GM18873 (cell line): ENCODE measurements around the gene NCKAP5.

Source experiments
- ATAC-seq: cut with Tn5 transposase; IDR thresholded peaks from one replicate; pipeline ENCODE4 v1.9.1; 2021; ENCODE audit warnings: mild to moderate bottlenecking, moderate library complexity, moderate number of reproducible peaks; ENCODE audit not compliant: unreplicated experiment, low FRiP score

NCKAP5 gene

DNA sequence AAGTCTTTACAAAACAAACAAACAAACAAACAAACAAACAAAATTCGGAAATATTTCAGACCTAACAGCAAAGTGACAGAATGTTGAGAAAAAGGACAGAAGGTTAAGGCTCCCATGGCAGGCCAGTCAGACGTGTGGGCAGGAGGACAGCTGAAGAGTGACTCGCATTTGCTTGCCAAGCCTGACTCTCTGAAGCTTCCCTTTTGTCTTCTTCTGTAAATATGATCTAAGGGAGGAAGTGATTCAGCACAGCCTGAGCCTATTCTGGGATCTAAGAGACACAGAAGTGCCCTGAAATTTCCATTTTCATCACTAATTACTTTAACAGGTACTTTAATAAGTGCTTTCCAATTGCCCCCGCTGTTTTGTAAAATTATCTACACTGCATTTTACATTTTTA is 764.2 kb downstream of the NCKAP5 start:
- ATAC-seq, result no peak

DNA sequence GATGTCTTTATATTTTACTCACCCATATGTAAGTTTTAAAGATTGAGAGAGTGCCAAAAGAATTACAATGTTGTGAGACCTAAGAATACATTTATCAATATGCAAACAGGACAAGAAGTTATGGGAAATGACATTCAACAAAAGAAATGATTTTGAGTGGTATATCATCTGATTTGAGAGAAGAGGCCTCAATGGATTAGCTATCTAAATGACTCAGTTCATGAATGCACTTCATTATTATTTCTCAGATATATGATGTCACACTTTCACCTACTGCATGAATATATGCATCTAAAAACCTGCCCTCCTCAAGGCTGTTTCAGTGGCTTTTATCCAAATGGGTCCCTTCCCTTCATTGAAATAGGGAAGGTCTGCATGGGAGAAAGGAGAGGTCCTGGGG is 769.9 kb downstream of the NCKAP5 start:
- no peak for ATAC-seq

DNA sequence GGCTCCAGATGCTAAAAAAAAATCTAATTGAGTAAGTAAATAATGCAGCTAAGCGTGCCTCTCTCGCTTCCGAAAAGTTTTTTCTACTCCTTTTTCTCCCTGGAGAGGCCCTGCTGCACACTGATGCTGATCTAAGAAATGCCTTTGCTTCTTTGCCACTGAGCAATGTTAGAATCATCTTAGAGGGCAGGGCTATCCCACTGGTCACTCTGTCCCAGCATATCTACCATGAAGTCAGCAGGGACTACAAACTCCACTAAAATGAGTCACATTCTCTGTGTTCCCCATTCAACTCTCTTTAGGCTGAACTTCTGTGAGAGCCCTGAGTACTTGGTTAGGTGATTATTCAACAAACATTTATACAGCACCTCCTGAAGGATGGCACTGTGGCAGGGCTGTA is 770.7 kb downstream of the NCKAP5 start:
- no peak for ATAC-seq

DNA sequence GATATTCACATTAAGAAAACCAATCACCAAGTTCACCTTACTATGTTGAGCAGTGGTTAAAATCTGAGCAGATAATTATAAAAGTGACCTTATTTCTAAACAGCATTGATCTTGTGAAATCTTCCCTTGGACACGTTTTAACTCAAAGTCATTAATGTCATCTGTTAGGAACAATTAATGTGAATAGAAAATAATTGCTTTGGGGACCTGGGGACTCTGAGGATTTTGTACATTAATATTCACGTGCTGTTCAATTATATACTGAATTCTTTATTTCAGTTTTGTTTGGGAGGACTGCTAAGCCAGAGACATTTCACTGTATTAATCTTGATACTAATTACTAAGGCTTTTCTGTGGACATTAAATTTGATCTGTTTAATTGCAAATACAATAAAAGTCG is 771.2 kb downstream of the NCKAP5 start:
- ATAC-seq, result no peak

DNA sequence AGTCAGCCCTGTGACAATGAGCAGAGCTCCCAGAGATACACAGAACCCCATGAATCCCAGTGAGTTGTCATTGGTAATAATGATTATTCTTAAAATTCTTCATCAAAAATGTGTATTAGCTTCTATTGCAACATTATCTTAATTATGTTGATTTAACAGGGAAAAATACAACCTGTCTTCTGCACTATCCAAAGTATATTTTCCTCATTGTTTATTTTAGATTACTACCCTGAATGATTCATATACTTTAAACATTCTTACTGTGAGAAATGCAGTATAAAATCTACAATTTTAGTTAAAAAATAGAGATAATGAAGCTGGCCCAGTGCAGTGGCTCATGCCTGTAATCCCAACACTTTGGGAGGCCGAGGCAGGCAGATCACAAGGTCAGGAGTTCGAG is 773.0 kb downstream of the NCKAP5 start:
- ATAC-seq, result no peak

DNA sequence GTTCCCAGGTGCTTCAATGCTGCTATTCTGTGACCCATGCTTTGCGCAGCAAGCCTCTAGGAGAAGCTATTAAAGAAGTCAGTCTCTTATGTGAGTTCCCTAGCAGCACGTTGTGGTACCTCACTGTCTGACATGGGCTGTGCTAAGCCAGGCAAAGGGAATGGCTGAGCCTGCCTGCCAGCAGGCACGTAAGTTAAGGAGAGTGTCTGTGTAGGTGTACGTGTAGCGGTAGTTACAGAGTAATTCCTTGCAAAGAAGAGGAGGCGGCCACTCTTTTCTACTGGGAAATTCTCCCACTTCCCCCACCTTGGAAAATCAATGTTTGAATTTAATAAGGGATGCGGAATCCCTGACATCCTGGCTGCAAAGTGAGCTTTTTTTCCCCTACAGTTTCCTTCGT is 774.7 kb downstream of the NCKAP5 start:
- no peak for ATAC-seq

DNA sequence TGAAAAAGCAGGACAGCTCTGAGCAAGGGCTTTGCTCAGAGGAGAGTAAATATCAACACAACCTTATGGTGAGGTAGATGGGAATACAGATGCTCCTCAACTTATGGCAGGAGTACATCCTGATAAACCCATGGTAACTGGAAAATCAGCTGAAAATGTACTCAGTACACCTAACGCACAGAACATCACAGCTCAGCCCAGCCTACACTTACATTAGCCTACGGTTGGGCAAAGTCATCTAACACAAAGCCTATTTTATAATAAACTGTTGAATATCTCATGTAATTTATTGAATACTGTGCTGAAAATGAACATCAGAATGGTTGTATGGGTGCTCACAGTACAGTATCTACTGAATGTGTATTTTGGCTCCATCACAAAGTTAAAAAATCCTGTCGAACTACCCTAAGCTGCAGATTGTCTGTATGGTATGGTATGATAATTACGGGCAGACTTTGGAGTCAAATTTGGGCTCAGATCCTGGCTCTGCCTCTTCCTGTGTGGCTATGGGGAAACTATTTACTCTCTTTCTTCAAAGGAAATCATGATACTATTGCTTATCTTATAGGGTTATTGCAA is 778.0 kb downstream of the NCKAP5 start:
- ATAC-seq, result no peak

DNA sequence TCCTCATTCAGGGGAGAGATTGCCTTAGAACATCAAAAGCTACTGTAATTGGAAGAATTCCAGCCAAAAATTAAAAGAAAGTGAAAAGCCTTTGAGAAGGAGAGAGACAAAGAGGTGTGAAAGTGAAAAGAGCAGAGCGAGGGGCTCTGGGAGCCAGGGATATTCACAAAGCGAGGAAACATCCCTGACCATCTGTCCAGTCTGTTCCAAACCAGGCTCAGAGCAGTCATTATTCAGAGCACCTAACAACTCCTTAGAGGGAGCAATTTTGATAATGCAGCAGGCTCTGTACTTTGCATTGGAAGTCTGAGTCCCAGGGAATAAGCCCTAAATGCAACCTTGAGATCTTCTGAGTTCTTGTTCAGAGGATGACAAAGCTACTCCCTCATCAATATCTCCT is 779.2 kb downstream of the NCKAP5 start:
- ATAC-seq, result no peak

DNA sequence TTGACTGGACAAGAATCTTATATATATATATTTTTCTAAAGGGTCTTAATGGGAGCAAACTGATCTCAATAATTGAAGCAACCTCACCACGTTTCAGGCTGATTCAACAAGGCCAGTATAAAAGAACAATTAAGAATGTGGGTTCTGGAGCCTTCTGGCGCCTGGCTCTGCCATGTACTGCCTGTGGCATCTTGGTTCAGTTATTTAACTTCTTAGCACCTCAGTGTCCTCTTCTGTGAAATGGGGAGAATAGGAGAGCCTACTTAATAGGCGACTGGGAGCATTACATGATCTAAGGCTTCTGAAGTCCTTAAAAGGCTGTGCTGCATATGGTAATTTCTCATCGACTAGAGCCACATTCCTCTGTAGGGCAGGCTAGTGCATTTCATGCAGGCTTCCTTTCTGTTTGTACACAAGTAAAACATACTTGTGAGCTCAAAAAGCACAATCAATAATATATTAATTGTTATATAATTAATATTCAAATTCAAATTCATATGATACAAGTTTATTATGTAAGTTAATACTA is 779.9 kb downstream of the NCKAP5 start:
- ATAC-seq, result no peak

DNA sequence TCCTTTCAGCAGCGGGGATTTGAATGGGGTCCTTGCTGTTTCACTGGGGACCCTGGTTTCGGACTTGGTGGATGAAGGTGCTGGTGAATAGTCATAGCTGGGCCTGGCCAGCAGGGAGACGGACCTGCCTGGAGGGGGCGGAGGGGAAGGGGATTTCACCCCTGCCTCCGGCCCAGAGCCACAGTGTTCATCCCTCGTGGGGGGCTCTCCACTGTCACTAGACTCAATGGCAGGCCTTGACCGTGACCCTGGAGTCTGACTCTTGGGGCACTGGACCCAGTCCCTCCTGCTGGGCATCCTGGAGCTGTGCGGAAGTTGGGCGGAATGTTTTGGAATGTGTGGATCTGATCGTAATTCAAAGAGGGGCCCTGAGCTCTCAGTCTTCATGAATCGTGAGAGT is 784.4 kb downstream of the NCKAP5 start:
- ATAC-seq, result no peak

DNA sequence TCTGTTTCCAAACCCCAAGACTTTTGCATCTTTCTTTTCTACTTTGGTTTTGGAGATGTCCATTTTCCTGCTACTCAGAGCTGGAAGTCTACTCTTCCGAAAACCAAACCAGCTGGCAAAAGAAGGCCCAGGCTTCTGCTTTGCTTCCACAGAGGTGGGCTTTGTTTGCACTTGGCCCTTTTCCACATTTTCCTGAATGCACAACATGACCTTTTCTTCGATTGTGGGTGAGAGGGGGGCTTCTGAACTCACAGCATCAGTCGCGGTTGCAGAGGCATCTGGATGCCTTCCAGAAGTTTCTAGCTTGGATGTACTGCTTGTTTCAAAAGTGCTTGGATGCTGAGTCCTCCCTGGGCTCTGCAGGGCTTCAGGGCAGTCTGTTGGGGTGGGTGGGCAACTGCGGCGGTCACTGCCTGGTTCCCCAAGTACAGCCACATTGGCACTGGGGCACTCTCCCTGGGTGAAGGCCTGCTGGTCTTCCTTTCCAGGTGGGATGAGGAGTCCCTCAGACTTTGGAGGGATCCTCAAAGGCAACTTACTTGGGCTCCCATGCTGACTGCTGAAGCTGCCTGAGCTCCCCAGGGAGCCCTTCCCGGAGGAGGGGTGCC is 786.0 kb downstream of the NCKAP5 start:
- ATAC-seq, result no peak

DNA sequence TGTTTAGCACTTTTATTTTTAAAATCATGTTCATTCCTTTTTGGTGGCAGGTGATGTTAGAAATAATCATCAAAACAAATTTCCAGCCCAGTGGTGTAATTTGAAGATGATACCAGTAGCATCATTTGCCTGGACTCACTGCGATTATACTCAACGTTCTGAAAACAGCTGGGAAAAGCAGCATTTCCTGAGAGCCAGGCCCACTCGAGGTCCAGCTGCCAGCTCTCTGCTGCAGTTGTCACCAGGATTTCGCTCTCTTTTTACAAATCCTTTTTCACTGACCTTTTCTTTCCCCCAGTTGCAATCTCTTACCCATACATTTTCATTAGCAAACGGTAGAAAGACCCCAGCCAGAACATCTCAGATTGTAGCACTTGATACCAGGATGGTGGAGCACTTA is 787.6 kb downstream of the NCKAP5 start:
- ATAC-seq, result no peak

DNA sequence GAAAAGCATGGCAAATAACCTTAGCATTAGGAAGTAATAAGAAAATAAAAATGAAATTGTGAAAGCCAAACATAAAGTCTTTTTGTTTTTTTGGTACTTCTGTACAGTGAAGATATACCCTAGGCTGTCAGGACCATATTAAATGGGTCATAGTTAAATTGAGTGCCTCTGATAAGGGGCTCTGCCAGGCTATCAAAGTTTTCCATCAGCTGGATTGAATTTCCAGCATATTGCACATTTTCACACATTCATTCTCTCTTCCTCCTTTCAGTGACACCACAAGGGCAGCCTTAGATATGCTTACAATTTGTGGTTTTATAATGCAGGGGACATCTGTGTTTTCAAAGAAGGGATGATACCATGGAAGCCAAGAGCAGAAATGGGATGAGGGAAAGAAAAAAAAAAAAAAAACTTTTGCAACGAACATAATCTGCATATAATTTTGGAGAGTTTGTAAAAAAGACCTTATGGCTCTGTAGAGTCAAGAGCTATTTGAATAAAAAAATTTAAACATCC is 789.0 kb downstream of the NCKAP5 start:
- ATAC-seq, result no peak

DNA sequence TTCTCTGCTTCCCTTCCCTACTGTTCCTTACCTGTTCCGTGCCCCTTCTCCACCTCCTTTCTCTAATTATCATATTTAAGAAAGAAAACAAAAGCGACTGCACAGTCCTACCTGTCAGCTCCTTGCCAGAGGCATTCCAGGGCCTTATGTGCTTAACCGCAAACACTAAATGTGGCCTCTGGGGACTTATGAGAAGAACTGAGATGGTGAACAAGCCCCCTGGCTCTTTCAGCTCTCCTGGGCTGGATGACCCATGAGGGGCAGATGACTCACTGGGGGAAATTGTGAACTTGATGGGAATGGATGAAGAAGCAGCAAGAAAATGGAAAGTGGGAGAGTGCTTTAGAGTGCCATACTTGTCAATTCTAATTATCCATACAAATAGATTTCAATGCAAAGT is 792.0 kb downstream of the NCKAP5 start:
- no peak for ATAC-seq

DNA sequence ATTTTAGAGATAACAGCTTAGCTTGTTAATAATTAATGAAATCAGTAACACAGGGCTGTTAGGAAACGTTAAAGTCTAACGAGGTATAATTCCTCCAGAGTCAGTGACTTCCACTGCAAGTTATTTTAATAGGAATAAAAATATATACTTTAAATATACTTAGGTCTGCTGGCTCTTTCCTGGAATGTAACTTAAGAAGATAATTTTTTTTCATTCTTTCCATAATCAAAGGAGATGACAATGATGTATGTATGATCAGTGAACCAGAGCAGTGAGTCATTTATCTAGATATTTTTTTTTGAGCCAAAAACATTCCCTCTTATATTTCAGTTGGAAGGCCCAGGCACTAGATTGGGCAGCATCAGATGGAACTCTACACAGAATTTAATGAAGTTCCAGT is 794.1 kb downstream of the NCKAP5 start:
- no peak for ATAC-seq

DNA sequence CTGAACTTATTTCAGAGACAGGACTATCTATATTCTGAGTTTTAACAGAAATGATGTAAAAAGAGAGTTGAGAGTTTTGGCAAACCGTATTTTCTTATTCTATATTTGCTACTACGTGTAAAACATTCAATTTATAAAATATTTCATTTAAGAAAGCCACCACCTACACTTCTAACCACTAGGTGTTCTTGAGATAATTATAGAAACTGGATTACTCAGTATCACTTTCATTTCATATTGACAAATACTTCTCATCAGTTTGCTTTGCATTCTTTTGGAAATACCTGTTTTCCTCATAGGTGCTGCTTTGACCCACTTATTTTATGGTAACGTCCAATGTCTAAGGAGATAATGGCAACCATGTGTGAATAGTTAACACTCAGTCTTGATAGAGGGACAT is 794.9 kb downstream of the NCKAP5 start:
- no peak for ATAC-seq

DNA sequence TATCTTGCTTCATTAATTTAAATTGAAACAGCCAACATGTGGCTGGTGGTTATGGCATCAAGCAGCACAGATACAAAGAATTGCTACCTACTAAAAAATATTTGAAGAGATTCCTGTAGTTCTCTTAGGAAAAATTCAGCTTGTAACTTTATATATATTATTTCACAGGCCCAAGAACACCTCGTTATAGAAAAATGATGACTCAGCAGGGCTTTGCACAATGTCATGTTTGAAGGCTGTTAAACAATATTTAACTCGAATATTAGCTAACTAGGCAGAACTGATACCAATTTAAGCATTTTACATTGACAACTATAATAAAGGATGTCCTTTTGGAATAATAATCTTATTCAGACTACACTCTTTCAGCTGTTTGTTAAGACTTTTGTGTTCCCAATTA is 795.9 kb downstream of the NCKAP5 start:
- ATAC-seq, result no peak

DNA sequence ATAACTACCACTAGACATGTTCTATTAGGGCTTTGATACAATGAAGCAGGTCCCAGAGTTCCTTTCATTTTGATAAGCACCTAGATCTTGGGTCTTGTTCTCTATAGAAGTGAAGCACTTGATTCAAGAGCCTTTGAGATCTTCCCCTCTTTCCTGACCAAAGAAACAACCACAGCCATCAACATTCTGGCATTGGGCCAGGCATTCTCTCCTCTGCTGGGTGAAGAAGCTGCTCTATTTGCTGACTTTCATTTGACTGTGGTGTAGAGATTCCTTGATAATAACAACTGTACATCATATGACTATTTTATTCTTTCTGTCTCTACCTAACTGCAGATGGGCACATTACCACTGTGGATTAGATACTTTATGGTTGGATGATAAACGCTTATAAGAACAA is 801.7 kb downstream of the NCKAP5 start:
- ATAC-seq, result no peak

DNA sequence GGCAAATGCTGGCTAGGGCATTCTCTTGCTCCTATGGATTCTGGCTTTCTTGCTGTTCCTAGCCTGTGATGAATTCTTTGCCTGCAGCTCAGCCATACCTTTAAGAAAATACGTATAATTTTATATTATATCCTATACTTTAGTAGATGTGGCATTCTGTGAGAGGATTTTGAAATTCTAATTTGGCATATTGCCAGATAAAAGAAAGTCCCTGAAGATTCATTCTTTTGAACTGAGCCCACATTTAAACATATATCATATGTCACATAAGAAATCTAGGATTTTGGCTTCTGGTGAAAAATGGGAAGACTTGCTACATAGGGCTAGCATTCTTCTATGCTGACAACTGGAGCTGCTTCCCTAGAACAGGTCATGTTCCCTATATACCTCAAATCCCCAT is 806.8 kb downstream of the NCKAP5 start:
- no peak for ATAC-seq

DNA sequence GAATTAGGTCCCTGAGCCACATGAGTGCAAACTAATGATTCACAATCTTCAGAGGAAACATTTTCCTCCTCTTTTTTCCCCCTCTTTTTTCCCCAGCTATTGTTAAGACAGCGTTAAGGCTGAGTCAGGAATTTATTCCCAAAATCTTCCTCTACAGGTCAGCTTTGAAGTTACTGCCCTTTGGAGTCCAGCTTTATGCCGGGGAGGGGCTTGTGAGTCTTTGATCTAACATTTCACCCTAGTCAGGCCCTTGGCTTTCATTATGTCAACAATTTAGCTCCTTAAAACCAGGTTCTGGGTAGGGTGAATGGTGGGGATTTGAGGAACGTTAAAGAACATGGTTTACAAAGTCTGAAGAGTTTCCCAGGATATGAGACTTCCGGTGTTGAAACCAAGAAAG is 807.3 kb downstream of the NCKAP5 start:
- ATAC-seq, result no peak

DNA sequence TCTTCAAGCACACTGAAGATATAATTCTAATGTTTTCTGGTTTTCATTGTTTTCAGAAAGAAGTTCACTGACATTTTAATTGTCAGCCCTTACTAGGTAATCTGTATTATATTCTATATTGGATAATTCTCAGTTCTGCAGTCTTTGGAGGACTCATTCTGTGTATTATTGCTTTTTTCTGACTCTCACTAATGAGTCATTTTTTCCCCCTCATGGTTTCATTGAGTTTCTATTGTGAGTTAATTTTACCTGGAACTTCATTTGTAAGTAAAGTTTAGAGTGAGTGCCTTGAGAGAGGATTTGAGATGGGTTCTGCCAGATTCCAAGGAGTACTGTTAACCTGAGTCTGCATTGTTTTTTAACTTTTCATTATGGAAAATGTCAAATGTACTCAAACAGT is 807.9 kb downstream of the NCKAP5 start:
- ATAC-seq, result peak; percentile 57

DNA sequence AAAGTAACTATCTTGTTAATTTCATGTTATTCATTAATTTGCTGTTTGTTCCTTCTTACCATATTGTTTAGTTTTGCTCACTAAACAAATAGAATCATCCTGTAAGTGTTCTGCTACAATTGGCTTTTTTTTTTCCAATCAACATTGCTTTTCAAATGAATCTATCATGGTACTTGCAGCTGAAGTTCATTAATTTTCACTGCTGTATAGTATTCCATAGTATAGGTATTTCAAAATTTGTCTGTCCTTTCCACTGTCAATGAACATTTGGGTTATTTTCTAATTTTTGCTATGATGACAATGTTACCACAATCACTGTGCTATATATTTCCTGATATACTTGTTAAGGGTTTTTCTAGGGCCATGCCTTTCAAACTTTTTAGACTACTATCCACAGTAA is 809.3 kb downstream of the NCKAP5 start:
- no peak for ATAC-seq
